Amygdala (tissue), 56 donors: ENCODE measurements around the gene PKP4.
A peak's percentile ranks its signal among the peaks of the same experiment; 100 is the strongest.
"Not testable (repeated sequence)": the region's sequence is repeated elsewhere in the genome, so short reads cannot be mapped to it uniquely, and the experiment has no call there.

Experiments
- DNase-seq, 56 donors: peaks; one replicate each; lab custom pipeline; 2025; lab: John Stamatoyannopoulos, UW

The PKP4 gene

DNA sequence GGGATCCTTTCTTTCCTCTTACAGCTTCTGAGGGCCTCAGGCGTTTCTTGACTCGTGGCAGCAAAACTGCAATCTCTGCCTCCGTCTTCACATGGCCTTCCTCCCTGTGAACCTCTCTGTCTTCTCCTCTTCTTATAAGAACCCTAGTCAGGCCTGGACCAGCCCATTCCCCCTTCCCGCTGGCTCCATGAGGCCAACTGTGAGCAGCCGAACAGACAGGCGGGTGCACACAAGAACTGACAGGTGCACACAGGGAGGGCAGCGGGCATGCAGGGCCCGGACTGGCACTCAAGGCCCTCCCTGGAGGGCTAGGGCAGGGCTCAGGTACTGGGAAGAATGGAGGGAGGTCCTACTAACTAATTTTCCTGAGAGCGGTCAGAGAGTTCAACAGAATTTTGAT, 246.0 kb downstream of the PKP4 start:
- no peak for DNase-seq

DNA sequence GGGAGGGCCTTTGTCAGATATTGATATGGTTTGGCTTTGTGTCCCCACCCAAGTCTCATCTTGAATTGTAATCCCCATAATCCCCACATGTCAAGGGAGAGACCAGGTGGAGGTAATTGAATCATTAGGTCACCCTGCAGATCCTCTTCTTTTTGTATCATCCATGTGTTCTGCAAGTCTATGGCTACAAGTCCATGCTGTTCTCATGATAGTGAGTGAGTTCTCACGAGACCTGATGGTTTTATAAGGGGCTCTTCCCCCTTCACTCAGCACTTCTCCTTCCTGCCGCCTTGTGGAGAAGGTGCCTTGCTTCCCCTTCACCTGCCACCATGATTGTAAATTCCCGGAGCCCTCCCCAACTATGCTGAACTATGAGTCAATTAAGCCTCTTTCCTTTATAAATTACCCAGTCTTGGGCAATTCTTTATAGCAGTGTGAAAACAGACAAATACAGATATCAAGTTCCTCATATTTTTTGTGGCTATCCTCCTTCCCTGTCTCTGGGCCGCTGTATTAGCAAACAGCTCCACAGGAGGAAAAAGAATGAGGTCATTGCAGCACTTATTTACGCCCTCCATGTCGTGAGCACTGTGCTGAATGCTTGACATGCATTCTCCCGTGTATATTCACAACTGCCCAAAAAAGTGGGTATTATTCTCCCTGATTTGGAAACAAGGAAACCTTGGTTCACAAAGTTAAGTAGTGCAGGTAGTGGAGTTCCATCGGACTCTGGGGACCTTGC, 248.1 kb downstream of the PKP4 start:
- not testable (repeated sequence) for DNase-seq

DNA sequence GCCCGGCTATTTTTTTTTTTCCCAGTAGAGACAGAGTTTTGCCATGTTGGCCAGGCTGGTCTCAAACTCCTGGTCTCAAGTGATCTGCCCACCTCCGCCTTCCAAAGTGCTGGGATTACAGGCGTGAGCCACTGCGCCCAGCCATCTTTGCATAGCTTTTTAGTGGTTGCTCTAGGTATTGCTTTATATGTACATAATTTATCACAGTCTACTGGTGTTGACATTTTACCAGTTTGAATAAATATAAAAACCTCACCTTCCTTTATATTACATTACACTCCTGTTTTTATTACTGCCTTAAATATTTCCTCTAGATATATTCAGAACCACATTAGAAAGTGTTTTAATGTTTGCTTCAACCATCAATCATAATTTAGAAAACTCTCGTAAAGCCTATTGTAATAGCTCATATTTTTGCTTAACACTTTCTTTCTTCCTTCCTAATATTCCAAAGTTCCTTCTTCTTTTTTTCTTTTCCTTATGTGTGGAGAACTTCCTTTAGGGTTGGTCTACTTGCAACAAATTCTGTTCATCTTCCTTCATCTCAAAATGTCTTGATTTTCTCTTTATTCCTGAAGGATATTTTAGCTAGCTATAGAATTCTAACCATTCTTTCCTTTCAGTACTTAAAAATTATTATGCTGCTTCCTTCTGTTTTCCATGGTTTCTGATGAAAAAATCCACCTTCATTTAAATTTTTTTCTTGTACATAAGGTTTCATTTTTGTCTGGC, 256.2 kb downstream of the PKP4 start:
- no peak for DNase-seq

DNA sequence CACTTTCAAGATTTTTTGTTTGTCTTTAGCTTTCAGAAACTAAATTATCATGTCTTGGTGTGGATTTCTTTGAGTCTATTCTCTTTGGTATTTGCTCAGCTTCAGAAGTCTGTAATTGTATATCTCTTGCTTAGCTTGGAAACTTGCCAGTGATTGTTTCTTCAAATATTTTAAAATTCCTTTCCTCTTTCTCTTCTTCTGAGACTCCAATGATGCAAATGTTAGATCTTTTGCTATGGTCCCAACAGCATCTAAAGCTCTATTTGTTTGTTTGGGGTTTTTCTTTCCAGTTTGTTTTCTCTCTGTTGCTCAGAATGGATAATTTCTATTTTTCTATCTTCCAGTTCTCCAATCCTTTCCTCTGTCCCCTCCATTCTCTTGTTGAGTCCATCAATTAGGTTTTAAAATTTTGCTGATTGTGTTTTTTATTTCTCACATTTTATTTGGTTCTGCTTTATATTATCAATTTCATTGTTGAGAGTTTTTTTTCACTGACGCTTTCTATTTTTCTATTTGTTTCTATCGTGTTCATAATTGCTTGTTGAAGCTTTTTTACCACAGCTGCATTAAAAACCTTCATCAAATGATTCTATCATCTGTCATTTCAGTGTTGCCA, 256.9 kb downstream of the PKP4 start:
- DNase-seq: no peak

DNA sequence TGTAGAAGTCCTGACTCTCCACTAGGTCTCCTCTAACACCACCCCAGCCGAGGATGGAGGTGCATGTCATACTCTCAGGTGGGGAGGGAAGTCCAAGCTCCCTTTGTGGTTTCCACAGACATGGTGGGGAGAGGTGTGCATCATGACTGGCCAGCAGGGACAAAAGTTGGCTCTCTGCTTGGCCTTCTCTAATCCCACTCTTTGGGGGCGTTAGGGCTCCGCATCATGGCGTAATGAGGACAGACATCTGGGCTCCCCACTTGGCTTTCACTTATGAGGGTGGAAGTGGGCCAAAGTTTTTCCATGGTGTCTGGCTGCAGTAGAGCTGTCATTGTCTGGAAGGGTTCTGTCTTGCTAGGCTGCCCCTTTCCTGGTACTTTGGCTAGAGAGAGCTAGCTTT, 257.7 kb downstream of the PKP4 start:
- DNase-seq: no peak

DNA sequence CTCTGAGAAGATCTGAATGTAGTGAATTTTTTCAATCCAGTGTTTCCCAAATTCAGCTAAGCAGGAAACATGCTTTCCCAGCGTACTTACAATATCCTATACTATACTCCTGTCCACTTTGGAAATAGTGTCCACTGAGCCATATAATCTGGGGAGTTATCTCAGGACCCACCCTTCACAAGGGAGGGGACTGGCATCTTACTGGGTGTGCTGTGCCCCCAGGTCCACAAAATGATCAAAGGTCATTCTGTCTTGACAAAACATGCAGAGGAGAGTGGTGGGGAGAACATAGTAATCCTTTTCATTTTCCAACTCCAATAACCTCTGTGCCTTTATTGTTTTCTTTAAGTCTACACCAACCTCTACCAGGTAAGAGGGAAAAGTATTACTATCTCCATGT, 258.6 kb downstream of the PKP4 start:
- DNase-seq: no peak

DNA sequence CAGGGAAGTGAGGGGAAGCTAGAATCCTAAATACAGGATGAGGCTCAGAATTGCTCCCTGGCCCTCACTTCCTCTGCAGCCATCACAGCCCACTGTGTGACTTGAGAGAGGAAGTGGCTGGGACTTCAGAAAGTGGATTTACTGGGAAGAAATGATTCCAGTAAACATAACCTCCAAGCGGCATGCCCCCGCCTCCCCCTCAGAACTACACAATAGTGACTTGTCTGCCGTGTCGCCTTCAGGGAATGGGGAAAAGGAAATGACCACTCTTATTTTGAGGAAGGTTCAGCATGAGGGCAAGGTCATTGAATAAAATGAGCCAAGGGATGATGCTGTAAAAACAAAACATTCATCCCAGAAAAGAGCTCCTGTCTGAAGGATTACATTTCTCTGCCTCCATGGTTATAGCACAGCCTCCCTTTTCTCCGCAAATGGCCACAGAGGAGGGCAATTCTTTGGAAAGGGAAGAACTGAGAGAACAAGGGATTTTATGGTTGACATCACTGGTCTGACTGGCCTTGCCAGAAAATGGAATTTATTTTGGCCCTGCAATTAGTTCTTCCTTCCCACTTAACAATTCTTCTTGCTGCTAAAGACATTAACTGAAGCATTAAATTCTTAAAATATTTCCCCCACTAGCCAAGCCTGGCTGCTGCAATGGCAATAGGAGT, 259.5 kb downstream of the PKP4 start:
- no peak for DNase-seq

DNA sequence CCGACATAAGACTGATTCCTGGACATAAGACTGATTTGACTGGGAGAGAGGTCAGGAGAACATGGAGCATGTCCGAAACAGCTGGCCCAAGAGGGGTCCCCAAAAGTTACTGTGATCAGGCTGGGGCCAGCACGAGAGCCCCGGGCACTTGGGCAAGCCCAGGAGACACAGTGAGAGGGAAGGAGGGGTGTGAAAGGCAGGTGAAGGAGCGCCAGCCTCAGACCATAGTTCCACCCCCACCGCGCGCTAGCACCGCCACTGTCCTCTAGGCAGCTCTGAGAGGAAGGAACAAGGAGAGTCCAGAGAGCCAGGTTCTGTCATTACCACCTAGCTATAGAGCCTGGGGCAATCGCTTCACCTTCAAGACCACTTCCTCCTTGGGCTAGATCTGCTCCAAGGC, 260.2 kb downstream of the PKP4 start:
- DNase-seq: no peak

DNA sequence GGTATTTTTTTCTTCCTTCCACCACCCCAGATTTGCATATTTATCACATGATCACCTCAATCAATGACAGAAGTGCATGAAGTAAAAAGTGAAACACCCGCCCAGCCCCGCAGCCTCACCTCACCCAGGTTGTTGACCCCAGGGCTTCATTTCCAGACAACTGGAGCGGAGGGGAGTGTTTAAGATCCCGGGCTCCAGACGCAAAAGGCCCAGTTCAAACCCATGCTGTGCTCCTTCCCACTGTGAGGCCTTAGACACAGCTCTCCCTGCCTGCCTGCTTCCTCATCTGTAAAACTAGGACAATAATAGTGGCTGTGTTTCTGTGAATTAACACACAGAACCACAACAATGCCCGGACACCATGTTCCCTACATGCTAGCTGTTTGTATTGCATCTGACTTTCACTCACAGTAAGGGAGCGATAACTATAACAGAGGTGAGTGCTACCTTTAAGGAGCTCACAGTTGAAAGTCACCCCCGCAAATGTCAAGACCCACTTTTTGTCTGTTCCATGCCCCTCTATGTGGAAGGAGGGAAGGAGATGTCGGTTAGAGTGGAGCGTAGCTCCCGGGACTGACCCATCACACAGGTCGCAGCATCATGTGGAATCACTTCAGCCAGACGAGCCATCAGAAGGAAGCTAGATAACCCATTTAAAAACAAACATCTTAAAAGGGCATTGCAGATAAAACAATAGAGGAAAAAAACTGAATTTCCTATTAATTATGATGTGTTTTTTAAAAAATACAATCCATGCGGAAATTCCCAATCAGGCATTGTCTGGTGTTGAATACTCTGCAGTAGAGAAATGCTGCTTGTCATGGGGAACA, 260.8 kb downstream of the PKP4 start:
- no peak for DNase-seq

DNA sequence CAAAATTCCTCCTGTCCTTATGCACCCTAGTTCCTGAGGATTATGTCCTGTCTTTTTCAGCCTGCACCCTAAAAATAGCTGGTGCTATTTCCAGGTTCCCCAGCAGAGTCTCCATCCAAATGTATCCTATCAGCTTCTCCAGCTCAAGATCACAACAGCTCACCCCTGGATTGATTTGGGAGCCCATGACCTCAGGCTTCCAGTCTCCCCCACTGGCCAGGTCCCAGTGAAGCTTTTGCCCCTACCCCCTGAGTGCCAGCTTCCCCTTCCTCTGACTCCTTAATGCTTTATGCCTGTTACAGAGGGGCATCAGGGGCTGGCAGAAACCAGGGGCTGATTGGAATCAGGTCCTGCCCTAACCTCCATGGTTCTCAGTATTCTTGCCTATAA, 261.4 kb downstream of the PKP4 start:
- no peak for DNase-seq

DNA sequence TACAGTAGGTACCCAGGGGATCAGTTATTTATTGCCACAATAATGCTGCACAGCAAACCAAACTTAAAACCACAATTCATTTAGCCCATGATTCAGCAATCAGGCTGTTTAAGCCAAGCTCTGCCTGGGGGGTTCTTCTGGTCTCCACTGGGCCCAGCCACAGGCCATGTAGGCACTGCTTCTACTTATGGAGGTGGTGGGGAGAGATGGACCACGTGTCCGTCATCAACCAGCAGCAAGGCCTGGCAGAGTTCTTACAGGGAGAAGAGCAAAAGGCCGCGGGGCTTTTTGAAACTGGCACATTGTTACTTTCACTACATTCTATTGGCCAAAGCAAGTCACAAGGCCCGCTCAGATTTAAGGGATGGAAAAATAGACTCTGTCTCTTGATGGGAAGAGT, 262.1 kb downstream of the PKP4 start:
- DNase-seq: no peak

DNA sequence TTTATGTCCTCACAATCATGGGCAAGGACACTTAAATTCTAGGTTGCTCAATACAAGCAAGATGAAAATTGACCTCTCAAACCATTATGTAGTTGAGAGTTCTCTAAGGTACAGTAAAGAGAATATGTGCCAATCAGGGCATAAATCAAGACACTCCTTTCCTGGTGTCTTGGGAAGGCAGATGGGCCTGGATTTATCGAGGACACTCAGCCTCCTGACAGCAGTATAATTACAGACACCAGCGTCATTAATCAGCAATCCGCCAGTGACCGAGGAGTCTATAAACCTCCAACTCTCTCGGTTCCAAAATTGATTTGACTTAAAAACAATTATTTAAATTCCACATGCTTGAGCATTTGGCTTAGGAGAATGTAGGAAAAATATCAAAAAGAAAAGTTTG, 262.7 kb downstream of the PKP4 start:
- no peak for DNase-seq

DNA sequence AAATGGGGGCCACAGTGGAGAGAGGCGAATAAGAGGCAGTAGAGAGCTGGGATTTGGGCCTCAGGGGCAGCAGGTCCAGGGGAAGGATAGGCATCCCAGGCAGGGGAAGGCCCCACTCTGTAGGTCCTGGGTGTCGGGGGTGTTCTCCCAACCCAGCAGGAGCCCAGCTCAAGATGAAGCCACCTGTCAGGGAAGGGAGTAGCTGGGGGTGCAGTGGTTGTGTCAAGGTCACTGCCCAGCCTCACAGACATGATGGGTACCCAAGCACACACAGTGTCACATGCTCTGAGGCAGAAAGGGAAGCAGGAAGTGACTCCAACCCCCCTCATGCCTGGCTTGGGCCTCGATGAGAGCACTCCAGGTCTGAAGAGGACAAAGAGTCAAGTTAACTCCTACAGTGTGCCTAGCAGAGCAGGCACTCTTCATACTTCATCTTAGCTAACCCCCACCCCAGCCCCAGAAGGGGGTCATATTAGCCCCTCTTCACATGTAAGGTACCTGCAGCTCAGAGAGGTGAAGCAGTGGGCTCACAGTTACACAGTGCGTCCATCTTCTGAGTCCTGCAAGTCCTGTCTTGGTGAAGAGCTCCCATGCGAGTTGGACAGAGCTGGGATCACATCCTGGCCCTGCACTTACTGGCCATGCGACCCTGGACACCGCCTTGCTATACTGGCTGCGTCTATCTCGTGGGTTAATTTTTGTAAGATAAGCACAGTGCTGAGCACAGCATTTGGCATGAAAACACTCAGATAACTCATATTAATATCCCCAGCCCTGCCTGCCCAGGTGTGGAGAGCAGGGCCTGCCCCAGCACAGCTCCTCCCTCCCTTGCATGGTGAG, 265.7 kb downstream of the PKP4 start:
- no peak for DNase-seq

DNA sequence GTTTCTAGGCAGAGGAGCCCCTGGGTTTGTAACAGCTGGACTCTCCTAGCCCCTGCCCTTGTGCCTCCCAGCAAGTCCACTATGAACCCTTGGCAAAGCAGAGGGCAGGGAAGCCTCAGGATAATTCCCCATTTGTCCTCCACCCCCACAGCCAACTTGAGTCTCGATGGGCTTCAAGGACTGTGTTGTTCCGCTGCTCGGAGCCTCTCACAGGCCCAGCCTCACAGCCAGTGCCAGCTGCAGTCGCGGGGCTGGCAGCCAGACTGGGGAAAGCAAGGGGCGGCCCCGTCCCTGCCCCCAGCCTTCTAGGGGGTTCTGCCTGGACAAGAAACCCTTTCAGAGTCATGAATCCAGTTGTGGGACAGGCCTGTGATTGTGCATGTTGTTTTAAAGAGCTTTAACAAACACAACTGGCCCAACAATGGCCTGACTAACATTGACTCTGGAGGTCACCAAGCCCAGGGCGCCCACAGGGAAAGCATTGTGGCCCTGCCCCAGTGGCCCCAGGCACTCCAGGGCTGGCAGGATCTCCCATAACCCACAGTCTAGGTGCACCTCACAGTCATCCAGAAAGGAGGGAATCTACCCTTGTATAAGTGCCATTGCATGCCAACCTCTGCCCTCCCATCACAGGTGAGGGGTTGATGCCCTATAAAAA, 266.6 kb downstream of the PKP4 start:
- DNase-seq: peak in 55 of 56 donors; percentile 55 to 97 (median 89)

DNA sequence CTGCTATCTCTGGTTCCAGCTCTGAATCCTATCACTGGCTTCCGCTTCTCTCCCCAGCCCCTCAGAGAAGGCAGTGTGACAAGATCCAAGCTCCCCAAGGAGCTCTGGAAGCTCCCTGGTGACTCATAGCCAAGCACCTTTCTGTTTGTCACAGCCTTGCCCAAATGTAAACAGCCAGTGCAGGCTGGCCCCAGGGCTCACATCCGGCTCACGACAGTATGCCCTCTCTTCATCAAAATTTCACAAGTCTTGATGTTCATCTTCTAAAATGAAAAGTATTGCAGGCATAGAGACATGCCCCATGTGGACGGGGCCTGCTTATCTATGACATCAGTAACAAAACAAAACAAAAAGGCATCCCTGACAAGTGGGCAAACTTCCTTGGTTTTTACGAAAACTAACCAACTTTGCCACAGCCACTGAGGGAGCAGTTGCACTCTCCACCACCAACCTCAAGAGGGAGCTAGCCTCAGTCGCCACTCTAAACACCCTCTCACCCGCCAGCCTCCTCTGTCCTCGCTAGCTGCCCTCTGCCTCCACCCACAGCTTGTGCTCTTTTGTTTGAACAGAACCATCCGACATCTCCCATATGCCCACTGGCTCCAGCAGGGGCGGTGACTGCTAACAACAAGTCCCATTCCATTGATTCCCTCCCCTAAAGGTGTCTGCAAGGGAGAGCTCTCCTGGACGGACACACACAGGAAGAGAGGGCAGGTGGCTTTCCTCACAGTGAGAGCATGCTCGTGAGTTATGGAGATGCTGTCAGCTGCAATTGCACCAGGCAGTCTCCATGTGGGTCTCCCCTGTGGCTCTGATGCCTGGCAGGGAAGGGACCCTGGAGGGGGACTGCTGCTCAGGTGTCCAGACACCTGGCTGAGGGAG, 267.4 kb downstream of the PKP4 start:
- peak in 35 of 56 donors; percentile 8 to 61 (median 29) for DNase-seq

DNA sequence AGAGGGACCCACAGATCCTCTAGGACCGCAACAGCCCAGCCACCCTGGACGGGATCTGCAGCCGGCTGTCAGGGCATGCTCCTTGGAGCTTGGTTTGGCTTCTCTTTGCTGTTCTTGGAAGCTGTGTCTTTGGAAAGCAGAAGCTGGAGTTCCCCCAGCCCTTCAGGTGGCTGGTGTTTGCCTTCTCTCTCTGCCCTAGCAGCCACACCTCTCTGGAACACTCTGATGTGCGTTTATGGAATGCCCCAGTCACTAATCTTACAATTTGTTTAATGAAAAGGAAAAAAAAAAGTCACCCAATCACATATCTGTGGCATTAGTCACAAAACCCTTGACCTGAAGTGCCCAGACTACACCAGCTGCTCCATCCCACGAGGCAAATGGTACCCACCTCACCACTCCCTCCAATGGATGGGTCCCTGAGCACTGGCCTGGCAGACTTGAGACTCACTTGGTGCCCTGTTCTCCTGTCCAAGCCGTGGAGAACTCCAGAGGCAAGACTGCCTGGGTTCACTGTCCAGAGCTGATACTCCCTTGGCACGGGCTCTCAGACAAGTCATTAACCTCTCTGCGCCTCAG, 268.1 kb downstream of the PKP4 start:
- no peak for DNase-seq

DNA sequence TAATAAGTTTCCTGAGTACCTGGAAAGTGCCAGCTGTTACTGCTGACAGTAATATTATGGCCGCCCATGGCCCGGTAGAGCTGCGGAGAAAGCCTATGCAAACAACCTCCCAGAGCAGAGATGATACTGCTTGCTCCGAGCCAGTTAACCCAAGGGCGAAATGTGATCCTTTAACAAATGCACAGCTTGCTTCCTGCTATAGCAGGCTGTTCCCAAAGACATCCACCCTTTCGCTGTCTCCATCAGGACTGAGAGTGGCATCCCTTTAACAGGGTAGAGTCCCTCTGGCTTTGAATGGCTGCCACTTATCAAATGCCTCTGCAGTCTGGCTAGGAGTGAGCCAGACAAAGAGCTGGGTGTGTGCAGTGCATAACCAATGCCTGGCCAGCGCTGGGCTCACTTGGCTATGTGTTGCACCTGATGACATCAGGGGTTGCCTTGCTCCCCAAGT, 268.7 kb downstream of the PKP4 start:
- DNase-seq: peak in 10 of 56 donors; percentile 8 to 38 (median 18)
